BLaER1 (cell line): Measurements from ENCODE around the gene SERINC3.

Experiments used
- H3K27ac ChIP-seq: shearing (Covaris generic); formaldehyde crosslinking; 2 replicates; pipeline ENCODE4 v1.8.1; 2022
- H3K27me3 ChIP-seq: shearing (Covaris generic); formaldehyde crosslinking; 2 replicates; pipeline ENCODE4 v1.8.1; 2022
- H3K36me3 ChIP-seq: shearing (Covaris generic); formaldehyde crosslinking; 2 replicates; pipeline ENCODE4 v1.8.1; 2022
- H3K4me1 ChIP-seq: shearing (Covaris generic); formaldehyde crosslinking; 2 replicates; pipeline ENCODE4 v1.8.1; 2022
- H3K4me2 ChIP-seq: shearing (Covaris generic); formaldehyde crosslinking; 2 replicates; pipeline ENCODE4 v1.8.1; 2022
- H3K4me3 ChIP-seq: shearing (Covaris generic); formaldehyde crosslinking; 2 replicates; pipeline ENCODE4 v1.8.1; 2022
- H3K9ac ChIP-seq: shearing (Covaris generic); formaldehyde crosslinking; 2 replicates; pipeline ENCODE4 v1.8.1; 2022
- H3K9me3 ChIP-seq: shearing (Covaris generic); formaldehyde crosslinking; 2 replicates; pipeline ENCODE4 v1.8.1; 2022
- H4K20me1 ChIP-seq: shearing (Covaris generic); formaldehyde crosslinking; 2 replicates; pipeline ENCODE4 v1.8.1; 2022
- Cebpa-rat ChIP-seq: shearing (Covaris generic); IDR thresholded peaks from 2 replicates; pipeline ENCODE4 v1.8.1; 2022

The SERINC3 gene

DNA sequence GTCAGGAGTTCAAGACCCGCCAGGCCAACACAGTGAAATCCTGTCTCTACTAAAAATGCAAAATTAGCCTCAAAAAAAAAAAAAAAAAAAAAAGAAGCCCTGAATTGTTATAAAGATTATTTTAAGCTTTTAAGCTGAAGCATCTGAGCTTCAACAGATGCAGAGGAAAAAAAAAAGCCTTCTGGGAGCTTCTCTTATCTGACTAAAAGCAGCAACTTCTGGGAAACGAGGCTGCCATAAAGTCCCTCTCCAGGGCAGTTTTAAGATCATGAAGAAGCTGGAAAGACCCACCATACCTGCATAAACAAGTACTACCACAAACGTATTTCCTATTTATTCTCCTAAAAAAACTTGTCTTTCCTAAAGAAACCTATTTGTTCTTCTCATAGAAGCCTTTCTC, 3.6 kb downstream of the SERINC3 start:
- Histone ChIP-seq H3K4me2 (no peak overlapping the region), H3K27ac (no peak overlapping the region), H3K36me3 (peaks cover 43% of the 10 kb centered on the region), H3K9me3 (no peaks in the 10 kb centered on the region), H3K4me3 (no peak overlapping the region), H3K4me1 (peaks cover 32% of the 10 kb centered on the region), H3K9ac (no peak overlapping the region), H3K27me3 (no peaks in the 10 kb centered on the region), H4K20me1 (peaks cover 84% of the 10 kb centered on the region)
- no peak for TF ChIP-seq Cebpa-rat

DNA sequence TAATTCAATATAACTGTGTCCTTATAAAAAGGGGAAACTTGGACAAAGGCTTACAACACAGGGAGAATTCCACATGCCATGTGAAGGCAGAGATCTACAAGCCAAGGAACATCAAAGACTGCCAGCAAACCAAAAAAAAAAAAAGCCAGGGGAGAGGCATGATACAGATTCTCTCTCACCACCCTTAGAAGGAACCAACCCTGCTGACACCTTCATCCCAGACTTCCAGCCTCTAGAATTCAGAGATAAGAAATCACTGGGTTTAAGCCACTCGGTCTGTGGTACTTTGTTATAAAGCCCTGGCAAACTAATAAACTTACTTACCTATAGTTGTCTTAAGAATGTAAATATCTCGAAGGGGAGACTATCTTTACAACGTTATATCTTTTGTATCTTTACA, 4.4 kb downstream of the SERINC3 start:
- no peak overlapping the region for H3K4me2 ChIP-seq
- no peak for TF ChIP-seq Cebpa-rat

DNA sequence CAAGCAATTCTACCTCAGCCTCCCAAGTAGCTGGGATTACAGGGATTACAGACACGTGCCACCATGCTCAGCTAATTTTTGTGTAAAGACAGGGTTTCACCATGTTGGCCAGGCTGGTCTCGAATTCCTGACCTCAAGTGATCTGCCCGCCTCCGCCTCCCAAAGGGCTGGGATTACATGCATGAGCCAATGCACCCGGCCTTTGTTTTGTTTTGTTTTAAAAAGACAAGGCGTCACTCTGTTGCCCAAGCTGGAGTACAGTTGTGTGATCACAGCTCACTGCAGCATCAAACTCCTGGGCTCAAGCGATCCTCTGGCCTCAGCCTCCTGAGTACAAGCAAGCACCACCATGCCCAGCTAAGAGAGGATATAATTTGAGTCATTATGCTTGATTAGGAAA, 5.4 kb downstream of the SERINC3 start:
- no peak for TF ChIP-seq Cebpa-rat
- Histone ChIP-seq H3K27me3 (no peaks in the 10 kb centered on the region), H3K9me3 (no peaks in the 10 kb centered on the region), H3K4me3 (no peak overlapping the region), H3K36me3 (peaks cover 60% of the 10 kb centered on the region), H3K9ac (no peak overlapping the region), H4K20me1 (peaks cover 100% of the 10 kb centered on the region), H3K4me1 (peaks cover 24% of the 10 kb centered on the region), H3K27ac (no peak overlapping the region), H3K4me2 (no peak overlapping the region)

More for the DNA sequence above, 4.4 kb downstream of the SERINC3 start:
- no peaks in the 10 kb centered on the region for H3K27me3 ChIP-seq
- peaks cover 92% of the 10 kb centered on the region for H4K20me1 ChIP-seq
- H3K4me1 ChIP-seq: peaks cover 27% of the 10 kb centered on the region
- no peak overlapping the region for H3K9ac ChIP-seq
- no peak overlapping the region for H3K27ac ChIP-seq
- H3K9me3 ChIP-seq: no peaks in the 10 kb centered on the region
- H3K36me3 ChIP-seq: peaks cover 51% of the 10 kb centered on the region
- no peak overlapping the region for H3K4me3 ChIP-seq

DNA sequence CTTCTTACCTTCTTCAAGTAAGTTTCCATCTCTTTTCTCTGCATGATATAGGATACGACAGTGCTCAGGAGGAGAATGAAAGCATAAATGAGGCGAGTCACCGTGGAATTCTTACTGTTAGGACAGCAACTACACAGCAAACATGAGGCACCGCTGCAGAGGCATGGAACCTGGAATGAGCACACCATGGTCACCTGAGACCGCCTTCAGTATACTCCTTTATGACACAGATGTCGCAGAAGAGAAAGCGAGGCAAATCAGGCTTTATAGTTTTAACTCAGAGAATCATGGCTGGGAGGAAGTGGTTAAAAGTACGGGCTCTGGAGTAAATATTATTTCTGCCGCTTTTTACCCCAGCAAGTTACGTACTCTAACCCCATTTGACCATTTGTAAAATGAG, 8.0 kb downstream of the SERINC3 start:
- Histone ChIP-seq H3K27me3 (no peaks in the 10 kb centered on the region), H3K9ac (no peak overlapping the region), H3K4me3 (no peak overlapping the region), H3K4me1 (0 out of 2 replicates have a peak, but pooled peaks cover under 1% of the 10 kb centered on the region), H4K20me1 (peaks cover 98% of the 10 kb centered on the region), H3K36me3 (peaks cover 82% of the 10 kb centered on the region), H3K4me2 (no peak overlapping the region), H3K9me3 (no peaks in the 10 kb centered on the region), H3K27ac (no peak overlapping the region)
- no peak for TF ChIP-seq Cebpa-rat

DNA sequence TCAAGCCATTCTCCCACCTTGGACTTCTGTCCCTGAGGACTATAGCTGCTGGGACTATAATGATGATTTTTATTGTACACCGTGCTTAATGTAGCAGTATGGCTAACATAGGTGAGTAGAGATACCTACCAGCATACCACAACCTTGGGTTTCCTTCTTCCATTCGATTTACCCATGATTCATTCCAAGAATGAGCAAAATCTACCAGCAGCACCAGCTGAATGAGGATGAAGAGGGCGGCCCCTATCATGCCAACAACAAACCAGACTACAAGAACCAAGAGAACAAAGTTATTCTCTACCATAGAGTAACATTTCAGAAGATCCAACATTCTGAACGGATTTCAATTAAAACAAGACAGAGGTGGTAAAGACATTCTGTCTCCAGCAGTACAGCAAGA, 12.1 kb downstream of the SERINC3 start:
- H4K20me1 ChIP-seq: peaks cover 65% of the 10 kb centered on the region
- H3K27me3 ChIP-seq: no peaks in the 10 kb centered on the region
- no peak overlapping the region for H3K9ac ChIP-seq
- H3K4me1 ChIP-seq: no peaks in the 10 kb centered on the region
- no peak overlapping the region for H3K4me2 ChIP-seq
- peaks cover 99% of the 10 kb centered on the region for H3K36me3 ChIP-seq
- no peaks in the 10 kb centered on the region for H3K9me3 ChIP-seq
- H3K27ac ChIP-seq: no peak overlapping the region
- no peak overlapping the region for H3K4me3 ChIP-seq
- TF ChIP-seq Cebpa-rat: no peak

DNA sequence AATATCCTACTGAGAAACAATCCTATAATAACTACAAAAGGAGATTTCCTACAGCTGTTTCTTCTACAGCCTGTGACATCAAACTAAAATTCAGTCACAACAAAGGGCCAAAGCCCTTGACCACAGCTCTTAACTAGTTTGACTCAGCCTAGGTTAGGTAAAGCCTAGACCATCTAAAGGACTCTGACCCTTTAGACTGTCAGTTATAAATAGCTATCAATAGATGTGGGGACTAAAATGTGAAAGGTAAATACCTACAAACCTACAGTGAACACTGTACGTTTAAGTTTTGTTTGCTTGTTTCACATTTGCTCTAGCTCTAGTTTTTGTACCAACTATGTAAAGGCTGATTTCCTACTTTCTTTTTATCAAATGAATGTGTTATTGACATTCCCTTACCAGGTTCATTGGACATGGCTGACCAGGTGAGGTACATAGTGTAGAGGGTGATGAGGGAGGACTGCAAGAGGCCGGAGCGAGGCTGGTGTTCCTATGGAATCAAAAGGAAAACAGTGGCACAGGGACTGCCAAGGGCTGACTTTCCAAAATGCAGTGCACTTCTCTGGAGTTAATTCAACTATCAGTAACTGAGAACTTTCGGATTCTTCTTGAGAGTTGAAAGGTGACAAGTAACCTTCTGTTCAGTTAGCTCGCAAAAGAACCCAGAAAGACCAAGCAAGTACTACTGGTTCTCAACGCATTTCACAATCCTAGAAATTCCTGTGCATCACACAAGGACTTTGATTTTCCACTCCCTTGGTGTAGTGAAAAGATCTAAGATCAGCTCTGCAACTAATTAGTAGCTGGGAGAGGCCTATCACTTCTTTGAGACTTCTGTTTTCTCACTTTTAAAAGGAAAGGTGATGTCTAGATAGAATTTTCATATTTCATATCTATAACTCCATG, 17.2 kb downstream of the SERINC3 start:
- H3K9ac ChIP-seq: no peak overlapping the region
- no peak overlapping the region for H3K27ac ChIP-seq

DNA sequence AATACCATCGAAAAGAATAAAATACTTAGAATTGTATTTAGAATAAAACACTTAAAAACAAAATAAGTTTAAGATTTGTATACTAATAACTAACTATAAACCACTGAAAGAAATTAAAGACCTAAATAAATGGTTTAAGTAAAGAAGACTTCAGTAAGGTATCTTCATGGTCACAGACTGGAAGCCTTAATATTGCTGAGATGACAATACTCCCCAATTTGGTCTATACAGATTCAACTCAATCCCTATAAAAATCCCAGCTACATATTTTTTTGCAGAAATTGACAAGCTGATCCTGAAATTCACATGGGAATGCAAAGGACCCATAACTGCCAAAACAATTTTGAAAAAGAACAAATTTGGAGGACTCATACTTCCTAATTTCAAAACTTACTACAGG, 18.9 kb downstream of the SERINC3 start:
- no peak overlapping the region for H3K4me2 ChIP-seq
- no peak overlapping the region for H3K27ac ChIP-seq
- H3K27me3 ChIP-seq: no peaks in the 10 kb centered on the region
- H3K4me3 ChIP-seq: no peak overlapping the region
- H3K36me3 ChIP-seq: peaks cover 99% of the 10 kb centered on the region
- H3K9ac ChIP-seq: no peak overlapping the region
- H3K4me1 ChIP-seq: peaks cover under 1% of the 10 kb centered on the region; the same call in 1 of the 2 replicates
- H3K9me3 ChIP-seq: no peaks in the 10 kb centered on the region
- peaks cover 15% of the 10 kb centered on the region for H4K20me1 ChIP-seq
- TF ChIP-seq Cebpa-rat: no peak

More for the DNA sequence above, 17.2 kb downstream of the SERINC3 start:
- TF ChIP-seq Cebpa-rat: no peak
- H3K4me3 ChIP-seq: no peak overlapping the region
- peaks cover 18% of the 10 kb centered on the region for H4K20me1 ChIP-seq
- H3K4me2 ChIP-seq: no peak overlapping the region
- H3K4me1 ChIP-seq: no peaks in the 10 kb centered on the region
- H3K9me3 ChIP-seq: no peaks in the 10 kb centered on the region
- H3K36me3 ChIP-seq: peaks cover 99% of the 10 kb centered on the region
- no peaks in the 10 kb centered on the region for H3K27me3 ChIP-seq

DNA sequence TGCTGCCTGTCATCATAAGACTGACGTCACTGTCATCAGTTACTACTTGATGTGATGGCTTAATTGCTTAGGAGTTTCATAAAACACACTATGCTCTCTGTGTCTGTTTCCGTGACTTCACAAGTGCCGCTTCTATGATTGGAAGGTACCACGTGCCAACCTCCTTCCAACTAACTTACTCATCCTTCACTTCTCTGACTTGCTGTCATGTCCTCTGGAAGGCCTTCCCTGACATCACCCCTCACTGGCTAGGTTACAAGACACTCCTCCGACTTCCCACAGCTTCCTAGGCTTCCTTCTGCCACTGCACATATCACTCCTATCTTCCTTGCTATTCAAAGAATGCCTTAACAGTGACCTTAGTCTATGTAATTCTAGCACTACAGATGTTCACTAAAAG, 20.4 kb downstream of the SERINC3 start:
- Histone ChIP-seq H3K4me2 (no peak overlapping the region), H3K4me3 (no peak overlapping the region), H4K20me1 (peaks cover 21% of the 10 kb centered on the region), H3K9ac (no peak overlapping the region), H3K4me1 (peaks cover 15% of the 10 kb centered on the region; the same call in 1 of the 2 replicates), H3K27me3 (no peaks in the 10 kb centered on the region), H3K27ac (no peak overlapping the region), H3K9me3 (no peaks in the 10 kb centered on the region), H3K36me3 (peaks cover 100% of the 10 kb centered on the region)
- no peak for TF ChIP-seq Cebpa-rat

DNA sequence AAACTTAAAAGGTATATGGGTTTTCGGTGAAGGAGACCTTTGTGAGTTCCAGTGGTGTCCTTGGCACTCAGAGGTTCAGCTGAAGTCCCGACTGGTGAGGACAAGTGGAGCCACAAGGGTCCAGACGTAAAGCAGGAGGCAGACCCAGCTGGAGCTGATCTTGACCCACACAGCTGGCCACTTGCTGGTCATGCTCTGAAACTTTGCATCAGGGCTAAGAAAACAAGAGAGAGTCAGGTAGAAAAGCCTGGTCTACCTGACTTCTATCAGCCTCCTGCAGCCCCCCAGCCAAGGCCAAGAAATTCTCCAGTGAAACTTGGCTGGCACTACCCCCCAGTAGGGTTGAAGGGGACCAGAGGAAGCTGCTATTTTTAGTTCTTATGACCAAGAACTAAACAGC, 21.6 kb downstream of the SERINC3 start:
- no peak for TF ChIP-seq Cebpa-rat
- Histone ChIP-seq H3K36me3 (peaks cover 100% of the 10 kb centered on the region), H3K4me2 (no peak overlapping the region), H3K27ac (no peak overlapping the region), H3K4me1 (peaks cover 15% of the 10 kb centered on the region; the same call in 1 of the 2 replicates), H3K27me3 (no peaks in the 10 kb centered on the region), H3K9me3 (no peaks in the 10 kb centered on the region), H3K4me3 (no peak overlapping the region), H4K20me1 (peaks cover 27% of the 10 kb centered on the region), H3K9ac (no peak overlapping the region)

DNA sequence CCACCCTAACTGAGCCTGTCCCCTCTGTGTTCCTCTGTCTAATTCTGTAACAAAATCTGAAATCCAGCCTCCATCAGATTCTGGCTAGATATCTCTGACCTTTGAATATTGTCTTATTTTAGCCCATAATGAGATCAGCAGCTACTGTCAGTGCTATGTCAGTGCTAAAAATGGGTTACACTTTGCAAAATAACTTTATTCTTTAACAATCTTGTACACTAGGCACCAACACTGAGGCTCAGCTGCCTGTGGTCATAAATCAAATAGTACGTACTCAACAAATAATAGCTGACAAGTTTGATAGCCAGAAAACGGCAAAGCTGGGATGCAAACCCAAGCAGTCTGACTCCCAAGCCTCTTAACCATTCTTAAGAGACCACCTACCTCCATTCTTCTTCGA, 24.1 kb downstream of the SERINC3 start:
- H3K4me3 ChIP-seq: no peak overlapping the region

More for the DNA sequence above, 24.1 kb downstream of the SERINC3 start:
- no peak overlapping the region for H3K9ac ChIP-seq
- peaks cover 41% of the 10 kb centered on the region for H4K20me1 ChIP-seq
- H3K4me1 ChIP-seq: peaks cover 15% of the 10 kb centered on the region; the same call in 1 of the 2 replicates
- no peak overlapping the region for H3K27ac ChIP-seq
- no peak overlapping the region for H3K4me2 ChIP-seq
- peaks cover 100% of the 10 kb centered on the region for H3K36me3 ChIP-seq
- H3K9me3 ChIP-seq: no peaks in the 10 kb centered on the region
- H3K27me3 ChIP-seq: no peaks in the 10 kb centered on the region
- no peak for TF ChIP-seq Cebpa-rat
